Pancreas (tissue), 10 donors: ENCODE results near the gene MYOF. TPM values are rescaled to one million over a fixed set of nuclear protein-coding genes. Genes with fewer than 3 reads are reported as not detected.
A peak's percentile ranks its signal among the peaks of the same experiment; 100 is the strongest.
"Not testable (repeated sequence)": the region's sequence is repeated elsewhere in the genome, so short reads cannot be mapped to it uniquely, and the experiment has no call there.

ENCODE experiments used
- ATAC-seq, 4 donors: fragments of 200-7000 bp; cut with Tn5 transposase; one replicate each; pipeline versions ENCODE4 v1.8.0 to v1.9.1; 2020; ENCODE audit warnings: mild to moderate bottlenecking in 4 of 4, moderate library complexity in 4 of 4
- DNase-seq, 6 donors: peaks; one replicate each; pipeline ENCODE4 v3.0.0-alpha.2; 2020
- FAIRE-seq: peaks from 2 replicates; lab custom pipeline; 2012; peaks lifted over from hg19 to GRCh38; lab: Jason Lieb, UNC
- H3K27ac ChIP-seq, 4 donors: fragments of 200-600 bp; sonication (generic); 1 replicate in 3 of 4; 2 replicates in 1 of 4; pipeline versions ENCODE4 v1.5.0 to v1.8.0; 2020
- H3K27me3 ChIP-seq, 4 donors: fragments of 200-600 bp; one replicate each; pipeline ENCODE4 v1.8.0; 2021
- H3K36me3 ChIP-seq, 3 donors: fragments of 200-600 bp; sonication (generic) in 1 of 3; one replicate each; pipeline versions ENCODE4 v1.5.0 to v1.8.0; 2020 to 2021
- H3K4me1 ChIP-seq, 3 donors: fragments of 200-600 bp; one replicate each; pipeline ENCODE4 v1.8.0; 2021
- H3K4me3 ChIP-seq, 4 donors: fragments of 200-600 bp; sonication (generic) in 2 of 4; one replicate each; pipeline versions ENCODE4 v1.5.0 to v1.8.0; 2020 to 2021
- H3K9me3 ChIP-seq, 4 donors: fragments of 200-600 bp; one replicate each; pipeline ENCODE4 v1.8.0; 2021
- WGBS, 2 donors: extraction: QIAGEN DNeasy Blood & Tissue Kit; methylation state at CpG; one replicate each; pipeline ENCODE4 v1.1.7; 2013; 5-methylcytosine and 5-hydroxymethylcytosine counted together
- intact Hi-C, 3 donors: fragments of 100-400 bp; cut with DNase I; formaldehyde crosslinking; loops; one replicate each; pipeline versions ENCODE4 v1.11.1 to v1.14.2; 2022
- polyA plus RNA-seq, 2 donors: library from polyadenylated mRNA; stranded (reverse); fragments of 200-250 nt; gene quantifications; one replicate each; pipeline ENCODE4 v1.2.3, GENCODE V29; 2013
- total RNA-seq, 6 donors: library from RNA; stranded (reverse); fragmentation: NEBNext Ultra II Directional in 4 of 6; extraction: Animal tissue kit (Norgen Biotek cat#: 25700) in 4 of 6; gene quantifications; one replicate each; pipeline versions ENCODE4 v1.2.1 to v1.2.4, GENCODE V29; 2021 to 2023
- TF ChIP-seq, protein P1 (sequence below), 4 donors: fragments of 200-600 bp; sonication (generic) in 3 of 4; IDR thresholded peaks; one replicate each; pipeline versions ENCODE4 v1.5.0 to v1.8.0; 2021; ENCODE audit warnings: antibody characterized with exemption in 4 of 4
- donor health status: healthy with polysubstance abuse.
- donor health status: DM: no; HTN: no; CAD: no; lungs with moderate emphysema.
- donor health status: DM: no; HTN: no; CAD: no.
- donor health status: control.
- donor health status: control.
- donor health status: Bipolar disorder and iron deficiency.
- donor health status: DM: yes; HTN: yes; CAD: no.
- donor health status: DM: no; HTN: no; CAD: no.
- donor health status: DM: no; HTN: no; CAD: no.
- donor health status: DM: yes; HTN: yes; CAD: no.

The MYOF gene
- total and polyA plus RNA-seq, 8 donors: 4.7 to 38.2 (median 12.0) TPM

- WGBS, 2 donors: 68 to 70% methylated on average over 2 of the region's 2 CpGs
- Histone ChIP-seq H3K4me3 (no peak overlapping the region), H3K9me3 (no peaks in the 10 kb centered on the region), H3K27me3 (no peaks in the 10 kb centered on the region), H3K27ac (no peak overlapping the region), H3K4me1 (no peaks in the 10 kb centered on the region), H3K36me3 (peaks cover 0 to 6% (median 0%) of the 10 kb centered on the region in 3 donors)
- FAIRE-seq (no peak), ATAC-seq (no peak), DNase-seq (no peak)
- intact Hi-C loops: no loop called here
- TF ChIP-seq, protein P1, sequence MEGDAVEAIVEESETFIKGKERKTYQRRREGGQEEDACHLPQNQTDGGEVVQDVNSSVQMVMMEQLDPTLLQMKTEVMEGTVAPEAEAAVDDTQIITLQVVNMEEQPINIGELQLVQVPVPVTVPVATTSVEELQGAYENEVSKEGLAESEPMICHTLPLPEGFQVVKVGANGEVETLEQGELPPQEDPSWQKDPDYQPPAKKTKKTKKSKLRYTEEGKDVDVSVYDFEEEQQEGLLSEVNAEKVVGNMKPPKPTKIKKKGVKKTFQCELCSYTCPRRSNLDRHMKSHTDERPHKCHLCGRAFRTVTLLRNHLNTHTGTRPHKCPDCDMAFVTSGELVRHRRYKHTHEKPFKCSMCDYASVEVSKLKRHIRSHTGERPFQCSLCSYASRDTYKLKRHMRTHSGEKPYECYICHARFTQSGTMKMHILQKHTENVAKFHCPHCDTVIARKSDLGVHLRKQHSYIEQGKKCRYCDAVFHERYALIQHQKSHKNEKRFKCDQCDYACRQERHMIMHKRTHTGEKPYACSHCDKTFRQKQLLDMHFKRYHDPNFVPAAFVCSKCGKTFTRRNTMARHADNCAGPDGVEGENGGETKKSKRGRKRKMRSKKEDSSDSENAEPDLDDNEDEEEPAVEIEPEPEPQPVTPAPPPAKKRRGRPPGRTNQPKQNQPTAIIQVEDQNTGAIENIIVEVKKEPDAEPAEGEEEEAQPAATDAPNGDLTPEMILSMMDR (IDR thresholded peaks at IDR 0.05): no peak
Measured at GRCh38 chr10:93368210-93368609, 113.9 kb downstream of the MYOF start.

- no peaks in the 10 kb centered on the region for H3K9me3 ChIP-seq
- TF ChIP-seq, protein P1 (IDR thresholded peaks at IDR 0.05): no peak
- no peaks in the 10 kb centered on the region for H3K4me1 ChIP-seq
- intact Hi-C loops: no loop called here
- no peaks in the 10 kb centered on the region for H3K27me3 ChIP-seq
- no peak overlapping the region for H3K4me3 ChIP-seq
- WGBS, 2 donors: 60 to 80% methylated on average over 3 of the region's 3 CpGs
- FAIRE-seq (no peak), ATAC-seq (no peak), DNase-seq (no peak)
- peaks cover 0 to 4% (median 0%) of the 10 kb centered on the region in 3 donors for H3K36me3 ChIP-seq
- H3K27ac ChIP-seq: no peak overlapping the region
Measured at GRCh38 chr10:93367664-93368063, 114.5 kb downstream of the MYOF start.

DNA sequence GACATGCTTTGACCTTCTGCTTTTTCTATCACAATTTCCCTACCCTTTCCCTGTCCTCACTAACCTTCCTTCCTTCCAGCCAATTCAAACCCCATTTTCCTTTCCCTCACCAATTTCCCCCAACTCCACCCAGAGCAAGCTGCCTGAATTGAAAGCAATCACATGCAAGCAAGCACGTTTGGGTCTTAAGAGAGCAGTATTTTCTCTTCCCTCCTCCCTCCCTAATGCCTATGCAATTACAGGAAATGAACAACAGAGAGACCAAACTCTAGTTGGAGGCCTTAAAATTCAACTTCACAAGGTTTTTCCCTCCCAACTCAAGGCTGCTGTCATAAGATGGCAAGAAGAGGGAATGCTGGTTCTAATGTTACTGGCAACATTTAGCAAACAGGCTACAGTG, 117.2 kb downstream of the MYOF start:
- H3K9me3 ChIP-seq: no peaks in the 10 kb centered on the region
- H3K4me1 ChIP-seq: no peaks in the 10 kb centered on the region
- no peak overlapping the region for H3K27ac ChIP-seq
- H3K27me3 ChIP-seq: no peaks in the 10 kb centered on the region
- H3K4me3 ChIP-seq: no peak overlapping the region
- 36 to 48% methylated on average over 1 of the region's 1 CpG for WGBS, 2 donors
- intact Hi-C loops: no loop called here
- TF ChIP-seq, protein P1 (IDR thresholded peaks at IDR 0.05): no peak
- FAIRE-seq: no peak
- DNase-seq: no peak
- ATAC-seq: no peak
- peaks cover 0 to 6% (median 0%) of the 10 kb centered on the region in 3 donors for H3K36me3 ChIP-seq

GRCh38 chr10:93363891-93364648, 118.1 kb downstream of the MYOF start:
- Histone ChIP-seq H3K27ac (no peak overlapping the region), H3K4me1 (no peaks in the 10 kb centered on the region), H3K9me3 (no peaks in the 10 kb centered on the region), H3K27me3 (no peaks in the 10 kb centered on the region), H3K4me3 (no peak overlapping the region), H3K36me3 (peaks cover 0 to 6% (median 0%) of the 10 kb centered on the region in 3 donors)
- WGBS, 2 donors: 79 to 82% methylated on average over 22 of the region's 22 CpGs
- intact Hi-C loops: no loop called here
- TF ChIP-seq, protein P1 (IDR thresholded peaks at IDR 0.05): no peak
- DNase-seq: peak in 1 of 6 donors; percentile 43
- ATAC-seq: peak in 2 of 4 donors; percentile 27 to 66
- FAIRE-seq: no peak

DNA sequence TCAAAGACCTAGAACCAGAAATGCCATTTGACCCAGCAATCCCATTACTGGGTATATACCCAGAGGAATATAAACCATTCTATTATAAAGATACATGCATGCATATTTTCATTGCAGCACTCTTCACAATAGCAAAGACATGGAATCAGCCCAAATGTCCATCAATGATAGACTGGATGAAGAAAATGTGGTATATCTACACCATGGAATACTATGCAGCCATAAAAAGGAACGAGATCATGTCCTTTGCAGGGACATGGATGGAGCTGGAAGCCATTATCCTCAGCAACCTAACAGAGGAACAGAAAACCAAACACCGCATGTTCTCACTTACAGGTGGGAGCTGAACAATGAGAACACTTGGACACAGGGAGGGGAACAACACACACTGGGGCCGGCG, 123.7 kb downstream of the MYOF start:
- not testable (repeated sequence) for DNase-seq, H3K36me3 ChIP-seq, H3K27me3 ChIP-seq, H3K9me3 ChIP-seq, H3K27ac ChIP-seq, FAIRE-seq, ATAC-seq, H3K4me1 ChIP-seq, H3K4me3 ChIP-seq
- intact Hi-C loops: loop anchor here in 1 of 3 donors (10.0 kb wide), 1 partner anchor 274 kb away; no protein-coding TSS in a partner anchor
- WGBS, 2 donors: 81 to 94% methylated on average over 4 of the region's 4 CpGs
